Upper lobe of left lung (tissue), 6 donors: ENCODE results near the gene NTSR1. TPM values are rescaled to one million over a fixed set of nuclear protein-coding genes. Genes with fewer than 3 reads are reported as not detected.

ENCODE experiments used
- ATAC-seq, 2 donors: fragments of 200-7000 bp; cut with Tn5 transposase; one replicate each; pipeline ENCODE4 v1.9.1; 2022; ENCODE audit warnings: mild to moderate bottlenecking in 2 of 2, moderate library complexity in 2 of 2; ENCODE audit not compliant: low FRiP score in 2 of 2
- DNase-seq, 2 donors: peaks; one replicate each; pipeline ENCODE4 v3.0.0-alpha.2; 2019 to 2020
- H3K27ac ChIP-seq, 4 donors: fragments of 200-600 bp; sonication (generic); one replicate each; pipeline ENCODE4 v1.5.1; 2016 to 2019
- H3K27me3 ChIP-seq, 4 donors: fragments of 200-600 bp; sonication (generic); one replicate each; pipeline ENCODE4 v1.5.1; 2017 to 2019
- H3K36me3 ChIP-seq, 4 donors: fragments of 200-600 bp; sonication (generic); one replicate each; pipeline ENCODE4 v1.5.1; 2016 to 2019
- H3K4me1 ChIP-seq, 4 donors: fragments of 200-600 bp; sonication (generic); one replicate each; pipeline ENCODE4 v1.5.1; 2018 to 2019
- H3K4me3 ChIP-seq, 4 donors: fragments of 200-600 bp; sonication (generic); one replicate each; pipeline ENCODE4 v1.5.1; 2017 to 2019; ENCODE audit warnings: mild to moderate bottlenecking in 2 of 4, moderate library complexity in 1 of 4
- H3K9me3 ChIP-seq, 4 donors: fragments of 200-600 bp; sonication (generic); one replicate each; pipeline ENCODE4 v1.5.1; 2018 to 2019
- CTCF ChIP-seq, 6 experiments: fragments of 450-650 bp in 4 of 6; fragments of 200-600 bp in 2 of 6; sonication (generic) in 2 of 6; IDR thresholded peaks; one replicate each; pipeline ENCODE4 v1.5.1; 2016 to 2019; ENCODE audit warnings: antibody characterized with exemption in 6 of 6
- EP300 ChIP-seq, 4 donors: sonication (generic); formaldehyde crosslinking; IDR thresholded peaks; one replicate each; pipeline ENCODE4 v1.5.1; 2017; ENCODE audit warnings: antibody characterized with exemption in 4 of 4, control low read depth in 2 of 4
- POLR2A ChIP-seq, 4 donors: fragments of 450-650 bp; IDR thresholded peaks; one replicate each; pipeline ENCODE4 v1.5.1; 2016 to 2017; ENCODE audit warnings: antibody characterized with exemption in 4 of 4, mild to moderate bottlenecking in 2 of 4
- POLR2AphosphoS5 ChIP-seq, 2 donors: sonication (generic); formaldehyde crosslinking; IDR thresholded peaks; one replicate each; pipeline ENCODE4 v1.5.1; 2017; ENCODE audit warnings: antibody characterized with exemption in 2 of 2
- WGBS, 2 donors: methylation state at CpG; one replicate each; pipeline ENCODE4 v1.1.5; 2017 to 2018; 5-methylcytosine and 5-hydroxymethylcytosine counted together
- total RNA-seq, 6 donors: library from RNA; depleted of rRNA in 4 of 6; stranded (reverse); fragments of >200 nt in 4 of 6; gene quantifications; one replicate each; pipeline versions ENCODE4 v1.1.0 to v1.2.1, GENCODE V29; 2016 to 2021
- donor health status: DM: no; HTN: no; CAD: no; lungs with moderate emphysema.
- donor health status: DM: no; HTN: yes; CAD: no; lungs with severe emphysema.

NTSR1 gene
- total RNA-seq, 6 donors from 2014 or later = 0.20 to 1.4 (median 0.26) TPM; not detected in 1

GRCh38 chr20:62706344-62706743 is 2.3 kb upstream of the NTSR1 start:
- peaks cover 10 to 34% (median 14%) of the 10 kb centered on the region in 4 donors for H3K4me1 ChIP-seq
- H3K4me3 ChIP-seq = no peak overlapping the region
- TF ChIP-seq EP300 (IDR thresholded peaks at IDR 0.05) (no peak), CTCF (IDR thresholded peaks at IDR 0.05) (no peak), POLR2A (IDR thresholded peaks at IDR 0.05) (no peak), POLR2AphosphoS5 (IDR thresholded peaks at IDR 0.05) (no peak)
- no peaks in the 10 kb centered on the region for H3K36me3 ChIP-seq
- H3K27me3 ChIP-seq = peaks cover 0 to 42% (median 20%) of the 10 kb centered on the region in 4 donors
- H3K27ac ChIP-seq = no peak overlapping the region
- DNase-seq = peak in 1 of 2 donors; percentile 42
- 86 to 90% methylated on average over 11 to 12 of the region's 12 CpGs for WGBS, 2 donors
- no peak for ATAC-seq
- no peaks in the 10 kb centered on the region for H3K9me3 ChIP-seq

GRCh38 chr20:62706857-62707256 is 1.8 kb upstream of the NTSR1 start:
- DNase-seq = no peak
- no peaks in the 10 kb centered on the region for H3K36me3 ChIP-seq
- H3K4me3 ChIP-seq = no peak overlapping the region
- 76 to 83% methylated on average over 12 of the region's 12 CpGs for WGBS, 2 donors
- no peaks in the 10 kb centered on the region for H3K9me3 ChIP-seq
- ATAC-seq = no peak
- peaks cover 10 to 34% (median 14%) of the 10 kb centered on the region in 4 donors for H3K4me1 ChIP-seq
- no peak overlapping the region for H3K27ac ChIP-seq
- peaks cover 0 to 42% (median 20%) of the 10 kb centered on the region in 4 donors for H3K27me3 ChIP-seq
- TF ChIP-seq CTCF (IDR thresholded peaks at IDR 0.05) (no peak), EP300 (IDR thresholded peaks at IDR 0.05) (no peak), POLR2AphosphoS5 (IDR thresholded peaks at IDR 0.05) (no peak), POLR2A (IDR thresholded peaks at IDR 0.05) (no peak)

- Histone ChIP-seq H3K4me3 (no peak overlapping the region), H3K27ac (no peak overlapping the region), H3K9me3 (no peaks in the 10 kb centered on the region), H3K4me1 (peaks cover 10 to 34% (median 14%) of the 10 kb centered on the region in 4 donors), H3K27me3 (peaks cover 0 to 42% (median 20%) of the 10 kb centered on the region in 4 donors), H3K36me3 (no peaks in the 10 kb centered on the region)
- no peak for TF ChIP-seq CTCF (IDR thresholded peaks at IDR 0.05)
- WGBS, 2 donors = 62 to 78% methylated on average over 7 to 15 of the region's 16 CpGs
- DNase-seq (peak in 1 of 2 donors; percentile 51), ATAC-seq (no peak)
Observed at GRCh38 chr20:62707276-62707920, 1.2 kb upstream of the NTSR1 start.

- ATAC-seq (no peak), DNase-seq (peak in 1 of 2 donors; percentile 54)
- H3K4me1 ChIP-seq = peaks cover 10 to 32% (median 14%) of the 10 kb centered on the region in 4 donors
- TF ChIP-seq EP300 (IDR thresholded peaks at IDR 0.05) = no peak
- TF ChIP-seq POLR2A (IDR thresholded peaks at IDR 0.05) = no peak
- no peak for TF ChIP-seq POLR2AphosphoS5 (IDR thresholded peaks at IDR 0.05)
- peak in 1 of 6 experiments; percentile 21 for TF ChIP-seq CTCF (IDR thresholded peaks at IDR 0.05)
- no peaks in the 10 kb centered on the region for H3K36me3 ChIP-seq
- no peaks in the 10 kb centered on the region for H3K9me3 ChIP-seq
- 7 to 12% methylated on average over 6 to 20 of the region's 20 CpGs for WGBS, 2 donors
- peaks cover 0 to 42% (median 20%) of the 10 kb centered on the region in 4 donors for H3K27me3 ChIP-seq
- H3K27ac ChIP-seq = no peak overlapping the region
- peak overlapping the region in 2 of 4 donors; percentile 25 to 32 for H3K4me3 ChIP-seq
Observed at GRCh38 chr20:62707921-62708521, 615 bp upstream of the NTSR1 start.
